D721Med (cell line): ENCODE measurements around the gene ANO3.

Source experiments
- DNase-seq: peaks from one replicate; pipeline ENCODE4 v3.0.0; 2011; ENCODE audit warnings: low spot score; ENCODE audit not compliant: insufficient read length
- FAIRE-seq: peaks from 2 replicates; lab custom pipeline; 2011; peaks lifted over from hg19 to GRCh38; lab: Jason Lieb, UNC
- CTCF ChIP-seq: IDR thresholded peaks from 2 replicates; pipeline ENCODE4 v1.5.1; 2012; ENCODE audit warnings: mild to moderate bottlenecking, control low read depth; ENCODE audit not compliant: insufficient read depth; ENCODE audit errors: missing control alignments

Gene ANO3

DNA sequence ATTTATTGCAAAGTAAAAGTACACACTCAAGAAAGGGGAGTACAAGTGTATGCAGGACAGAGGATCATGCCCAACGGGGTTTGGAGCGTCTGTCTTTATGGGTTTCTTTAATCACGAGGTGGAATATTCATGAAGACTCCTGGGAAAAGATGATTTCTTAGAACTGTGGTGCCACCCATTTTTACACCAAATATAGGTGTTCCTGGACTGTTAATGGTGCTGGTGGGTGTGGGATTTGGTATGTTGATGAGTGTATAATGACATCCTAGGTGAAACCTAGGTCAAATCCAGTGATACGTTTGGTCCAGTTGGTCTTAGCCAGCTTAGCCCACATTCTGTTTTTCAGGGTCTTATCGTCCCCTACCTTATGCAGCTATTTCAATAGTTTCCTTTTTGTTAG lies 21.1 kb downstream of the ANO3 start:
- FAIRE-seq: no peak
- TF ChIP-seq CTCF: no peak
- no peak for DNase-seq

DNA sequence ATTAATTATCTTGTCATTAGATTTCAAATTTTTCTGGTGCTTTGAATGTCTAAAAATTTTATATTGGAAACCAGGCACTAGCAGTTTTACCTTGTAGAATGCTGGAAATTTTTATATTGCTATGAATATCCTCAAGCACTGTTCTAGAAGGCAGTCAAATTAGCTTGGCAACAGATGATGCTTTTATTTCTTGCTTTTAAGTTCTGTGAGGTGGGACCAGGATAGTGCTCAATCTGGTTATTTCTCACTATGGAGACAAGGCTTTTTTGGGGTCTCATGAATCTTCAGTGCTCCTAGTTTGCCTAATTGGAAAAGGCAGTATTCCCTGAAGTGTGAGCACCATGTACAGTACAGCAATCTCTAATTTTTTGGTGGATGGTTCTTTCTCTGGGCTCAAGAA lies 27.1 kb downstream of the ANO3 start:
- no peak for TF ChIP-seq CTCF
- FAIRE-seq (no peak), DNase-seq (no peak)

DNA sequence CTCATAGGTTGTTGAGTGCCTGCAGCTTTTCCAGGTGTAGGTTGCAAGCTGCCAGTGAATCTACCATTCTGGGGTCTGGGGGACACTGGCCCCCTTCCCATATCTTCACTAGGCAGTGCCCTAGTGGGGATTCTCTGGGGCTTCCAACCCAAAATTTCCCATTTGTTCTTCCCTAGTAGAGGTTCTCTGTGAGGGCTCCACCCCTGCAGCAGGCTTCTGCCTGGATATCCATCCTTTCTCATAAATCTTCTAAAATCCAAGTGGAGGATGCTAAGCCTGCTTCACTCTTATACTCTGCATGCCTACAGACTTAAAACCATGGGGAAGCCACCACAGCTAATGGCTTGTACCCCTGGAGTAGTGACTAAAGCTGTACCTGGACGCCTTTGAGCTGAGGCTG lies 33.4 kb downstream of the ANO3 start:
- TF ChIP-seq CTCF: no peak
- FAIRE-seq: no peak
- DNase-seq: no peak

GRCh38 chr11:26377619-26378018 lies 45.7 kb downstream of the ANO3 start:
- TF ChIP-seq CTCF: no peak
- DNase-seq: no peak
- no peak for FAIRE-seq

DNA sequence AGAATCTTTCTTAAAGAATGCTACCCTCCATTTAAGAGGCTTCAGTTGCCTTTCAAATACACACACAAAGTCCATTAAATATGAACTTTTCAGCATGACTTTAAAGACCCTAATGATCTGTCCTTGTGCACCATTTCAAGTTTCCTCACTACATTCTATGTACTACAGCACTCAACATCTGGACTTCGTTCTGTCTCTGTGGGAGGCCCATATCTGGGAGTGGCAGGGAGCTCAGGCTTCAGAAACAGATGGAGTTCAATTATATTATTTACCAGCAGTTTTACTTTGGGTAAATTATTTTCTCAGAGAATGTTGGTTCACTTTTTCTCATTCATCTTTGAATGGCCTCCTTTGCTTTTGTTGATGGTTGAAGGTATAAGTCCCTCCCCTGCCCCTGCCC lies 67.4 kb downstream of the ANO3 start:
- FAIRE-seq: no peak
- DNase-seq: no peak
- no peak for TF ChIP-seq CTCF

DNA sequence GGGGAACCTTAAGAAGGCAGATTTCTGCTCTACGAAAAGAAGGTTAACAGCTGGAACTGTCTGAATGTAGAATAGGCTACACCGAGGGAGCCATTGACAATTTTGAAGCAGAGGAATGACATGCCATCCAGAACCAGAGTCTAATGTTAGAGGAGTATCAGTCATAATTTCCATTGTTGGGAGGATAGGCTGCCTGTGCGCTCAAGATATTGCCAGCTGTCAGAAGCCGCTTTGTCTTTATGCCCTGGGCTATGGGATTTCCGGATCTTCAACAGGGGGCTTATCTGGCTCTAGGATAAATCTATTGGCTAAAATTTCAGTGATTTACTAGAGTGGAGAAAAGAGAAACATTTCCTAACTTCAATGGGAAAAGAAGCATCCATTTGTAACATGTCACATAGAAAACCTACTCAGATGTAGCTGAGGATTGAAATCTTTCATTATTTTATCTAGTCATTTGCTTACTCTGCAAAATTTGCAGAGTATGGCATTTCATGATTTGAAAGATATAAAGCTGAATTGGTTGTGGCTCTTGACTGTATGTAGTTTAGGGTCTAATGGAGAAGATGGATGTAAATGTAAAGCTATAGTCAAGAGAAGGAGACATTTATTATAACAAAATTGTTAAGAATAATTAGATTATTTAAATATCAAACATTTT lies 78.9 kb downstream of the ANO3 start:
- no peak for TF ChIP-seq CTCF
- FAIRE-seq: no peak
- DNase-seq: no peak

- FAIRE-seq (no peak), DNase-seq (no peak)
- TF ChIP-seq CTCF: no peak
These were observed 81.0 kb downstream of the ANO3 start for GRCh38 chr11:26412955-26413354.
